ENCODE data around the gene MYBPC2.

GRCh38 chr19:50398675-50399367 lies 33.9 kb upstream of the MYBPC2 start:
- TF ChIP-seq CTCF (IDR thresholded peaks at IDR 0.05), result no peak
- TF ChIP-seq POLR2A (IDR thresholded peaks at IDR 0.05), result no peak
